HepG2 (cell line): Measurements from ENCODE around the gene CYSRT1. TPM values are rescaled to one million over a fixed set of nuclear protein-coding genes. Genes with fewer than 3 reads are reported as not detected.
A peak's percentile ranks its signal among the peaks of the same experiment; 100 is the strongest.

Source experiments
- ARID4A ChIP-seq: sonication (generic); formaldehyde crosslinking; IDR thresholded peaks from 2 replicates; pipeline ENCODE4 v1.5.0; 2020; ENCODE audit warnings: mild to moderate bottlenecking, missing genetic modification reagents, borderline replicate concordance
- ATF4 ChIP-seq, 2 experiments: fragments of 450-650 bp in 1 of 2; sonication (generic) in 1 of 2; formaldehyde crosslinking; IDR thresholded peaks; 2 replicates each; pipeline versions ENCODE4 v1.5.0 to v1.8.0; 2020 to 2022; ENCODE audit warnings: mild to moderate bottlenecking in 1 of 2, missing genetic modification reagents in 1 of 2
- CEBPG ChIP-seq: IDR thresholded peaks from 2 replicates; pipeline ENCODE4 v1.6.1; 2016
- DBP ChIP-seq: sonication (generic); formaldehyde crosslinking; IDR thresholded peaks from 2 replicates; pipeline ENCODE4 v1.4.0; 2020; ENCODE audit warnings: missing genetic modification reagents; ENCODE audit errors: not compliant biosample characterization
- HOXA3 ChIP-seq: sonication (generic); formaldehyde crosslinking; IDR thresholded peaks from 2 replicates; pipeline ENCODE4 v1.5.0; 2020; ENCODE audit warnings: missing genetic modification reagents
- IKZF5 ChIP-seq: IDR thresholded peaks from 2 replicates; pipeline ENCODE4 v1.6.1; 2018; ENCODE audit warnings: missing genetic modification reagents, mild to moderate bottlenecking, missing compliant biosample characterization
- NKX3-1 ChIP-seq: sonication (generic); formaldehyde crosslinking; IDR thresholded peaks from 2 replicates; pipeline ENCODE4 v1.5.0; 2020; ENCODE audit warnings: missing genetic modification reagents
- PAWR ChIP-seq: sonication (generic); formaldehyde crosslinking; IDR thresholded peaks from 2 replicates; pipeline ENCODE4 v1.4.0; 2020; ENCODE audit warnings: missing genetic modification reagents, mild to moderate bottlenecking, borderline replicate concordance
- POLR2G ChIP-seq: fragments of 200-400 bp; formaldehyde crosslinking; IDR thresholded peaks from 2 replicates; pipeline ENCODE4 v1.6.1; 2018; ENCODE audit warnings: mild to moderate bottlenecking, low read depth, low read length, moderate library complexity
- ZBTB33 ChIP-seq: sonication (generic); formaldehyde crosslinking; IDR thresholded peaks from 2 replicates; pipeline ENCODE4 v1.4.0; 2020; ENCODE audit warnings: missing genetic modification reagents
- ZBTB39 ChIP-seq: sonication (generic); formaldehyde crosslinking; IDR thresholded peaks from 2 replicates; pipeline ENCODE4 v1.5.0; 2020; ENCODE audit warnings: missing genetic modification reagents
- ZBTB8A ChIP-seq: sonication (generic); formaldehyde crosslinking; IDR thresholded peaks from 2 replicates; pipeline ENCODE4 v1.4.0; 2020; ENCODE audit warnings: mild to moderate bottlenecking, low read depth, missing genetic modification reagents, borderline replicate concordance
- ZEB1 ChIP-seq: IDR thresholded peaks from 2 replicates; pipeline ENCODE4 v1.6.1; 2012; ENCODE audit warnings: mild to moderate bottlenecking, low read depth, inconsistent platforms; ENCODE audit not compliant: insufficient replicate concordance
- ZFP62 ChIP-seq: sonication (generic); formaldehyde crosslinking; IDR thresholded peaks from 2 replicates; pipeline ENCODE4 v1.4.0; 2020; ENCODE audit warnings: missing genetic modification reagents
- ZFX ChIP-seq: sonication (generic); formaldehyde crosslinking; IDR thresholded peaks from 2 replicates; pipeline ENCODE4 v1.4.0; 2020; ENCODE audit warnings: mild to moderate bottlenecking, low read depth, missing genetic modification reagents, moderate library complexity
- ZNF143 ChIP-seq: sonication (generic); formaldehyde crosslinking; IDR thresholded peaks from 2 replicates; pipeline ENCODE4 v1.4.0; 2020; ENCODE audit warnings: missing genetic modification reagents
- ZNF550 ChIP-seq: sonication (generic); formaldehyde crosslinking; IDR thresholded peaks from 2 replicates; pipeline ENCODE4 v1.4.0; 2020; ENCODE audit warnings: mild to moderate bottlenecking, missing genetic modification reagents, borderline replicate concordance
- polyA plus RNA-seq, 8 experiments: library from polyadenylated mRNA; depleted of rRNA in 3 of 8; stranded (reverse) in 7 of 8; unstranded in 1 of 8; fragments of >200 nt; fragmentation: Illumina TruSeq in 4 of 8; extraction: Trizol in 4 of 8; gene quantifications; 2 replicates each; pipeline versions ENCODE4 v1.2.1 to v1.2.3, GENCODE V29; 2011 to 2016; ENCODE audit warnings: low read depth in 4 of 8, missing spikeins in 1 of 8, mixed read lengths in 1 of 8; ENCODE audit not compliant: insufficient read depth in 1 of 8
- total RNA-seq, 5 experiments: library from RNA; depleted of rRNA; stranded (reverse); fragments of >200 nt; fragmentation: Illumina TruSeq; extraction: Trizol; gene quantifications; 2 replicates each; pipeline ENCODE4 v1.2.3, GENCODE V29; 2016; ENCODE audit warnings: low read depth in 1 of 5

The CYSRT1 gene
- total and polyA plus RNA-seq, 2 of the 13 experiments (the other 11 are each of a cell fraction or from before 2014, with no cell fraction given) = 1.5 to 2.1 TPM

GRCh38 chr9:137240318-137240840 is 15.4 kb downstream of the CYSRT1 start (continued):
- TF ChIP-seq ZFX (CRISPR knock-in tag) (peak; percentile 94), ZBTB8A (CRISPR knock-in tag) (no peak), CEBPG (no peak), ZNF550 (0 out of 2 replicates have a peak, but pooled peaks have one; percentile 92), ZFP62 (CRISPR knock-in tag) (no peak), PAWR (CRISPR knock-in tag) (no peak), ZNF143 (CRISPR knock-in tag) (peak; percentile 71), DBP (CRISPR knock-in tag) (peak; percentile 40), ZBTB33 (CRISPR knock-in tag) (no peak; the same call in 1 of the 2 replicates), IKZF5 (CRISPR knock-in tag) (peak; percentile 15), HOXA3 (CRISPR knock-in tag) (peak; percentile 61), ATF4 (CRISPR knock-in tag; IDR thresholded peaks at IDR 0.05) (0 out of 4 replicates have a peak, but pooled peaks of 1 of the 2 experiments have one; percentile 28), ZEB1 (no peak), NKX3-1 (CRISPR knock-in tag) (peak; percentile 79; the same call in 1 of the 2 replicates), POLR2G (no peak), ZBTB39 (CRISPR knock-in tag) (peak; percentile 89; the same call in 1 of the 2 replicates), ARID4A (CRISPR knock-in tag) (peak; percentile 89)
